HG03571 (cell line): Measurements from ENCODE around the gene SLC4A1AP.
"Not testable (repeated sequence)": the region's sequence is repeated elsewhere in the genome, so short reads cannot be mapped to it uniquely, and the experiment has no call there.

Source experiments
- ATAC-seq: cut with Tn5 transposase; IDR thresholded peaks from one replicate; pipeline ENCODE4 v1.9.1; 2021; ENCODE audit not compliant: unreplicated experiment

SLC4A1AP gene

GRCh38 chr2:27652341-27652740 lies 11.3 kb upstream of the SLC4A1AP start:
- no peak for ATAC-seq

- ATAC-seq = no peak
These were observed 10.9 kb upstream of the SLC4A1AP start for GRCh38 chr2:27652790-27653189.

GRCh38 chr2:27653397-27653796 lies 10.3 kb upstream of the SLC4A1AP start:
- ATAC-seq = no peak

GRCh38 chr2:27655155-27655951 lies 8.3 kb upstream of the SLC4A1AP start:
- no peak for ATAC-seq

- no peak for ATAC-seq
These were observed 2.3 kb upstream of the SLC4A1AP start for GRCh38 chr2:27661371-27661770.

- no peak for ATAC-seq
These were observed 475 bp downstream of the SLC4A1AP start for GRCh38 chr2:27664154-27664574.

GRCh38 chr2:27664622-27665363 lies 1.1 kb downstream of the SLC4A1AP start:
- ATAC-seq = no peak

- ATAC-seq = no peak
These were observed 3.8 kb downstream of the SLC4A1AP start for GRCh38 chr2:27667446-27667845.

- ATAC-seq = no peak
These were observed 7.5 kb downstream of the SLC4A1AP start for GRCh38 chr2:27671235-27671634.

- no peak for ATAC-seq
These were observed 9.2 kb downstream of the SLC4A1AP start for GRCh38 chr2:27672723-27673486.

- no peak for ATAC-seq
These were observed 16.9 kb downstream of the SLC4A1AP start for GRCh38 chr2:27680571-27680970.

- ATAC-seq = no peak
These were observed 18.2 kb downstream of the SLC4A1AP start for GRCh38 chr2:27681841-27682240.

- not testable (repeated sequence) for ATAC-seq
These were observed 18.7 kb downstream of the SLC4A1AP start for GRCh38 chr2:27682334-27682771.

- ATAC-seq = peak; percentile 86
These were observed 19.8 kb downstream of the SLC4A1AP start for GRCh38 chr2:27683390-27684071.

GRCh38 chr2:27685006-27685405 lies 21.3 kb downstream of the SLC4A1AP start:
- ATAC-seq = not testable (repeated sequence)

- ATAC-seq = no peak
These were observed 21.9 kb downstream of the SLC4A1AP start for GRCh38 chr2:27685577-27685976.

- no peak for ATAC-seq
These were observed 23.5 kb downstream of the SLC4A1AP start for GRCh38 chr2:27687232-27687631.

- ATAC-seq = no peak
These were observed 25.7 kb downstream of the SLC4A1AP start for GRCh38 chr2:27689424-27689823.

GRCh38 chr2:27690052-27690451 lies 26.4 kb downstream of the SLC4A1AP start:
- no peak for ATAC-seq

- no peak for ATAC-seq
These were observed 34.0 kb downstream of the SLC4A1AP start for GRCh38 chr2:27697660-27698059.

GRCh38 chr2:27701676-27702075 lies 38.0 kb downstream of the SLC4A1AP start:
- no peak for ATAC-seq
